Epithelial cell of alveolus of lung (primary cell): ENCODE results near the gene TRIM51G. TPM values are rescaled to one million over a fixed set of nuclear protein-coding genes. Genes with fewer than 3 reads are reported as not detected.

Experiments used
- total RNA-seq: library from RNA; depleted of rRNA; stranded (reverse); fragments of >200 nt; gene quantifications from 2 replicates; pipeline ENCODE4 v1.2.1, GENCODE V29; 2015

Gene TRIM51G, protein sequence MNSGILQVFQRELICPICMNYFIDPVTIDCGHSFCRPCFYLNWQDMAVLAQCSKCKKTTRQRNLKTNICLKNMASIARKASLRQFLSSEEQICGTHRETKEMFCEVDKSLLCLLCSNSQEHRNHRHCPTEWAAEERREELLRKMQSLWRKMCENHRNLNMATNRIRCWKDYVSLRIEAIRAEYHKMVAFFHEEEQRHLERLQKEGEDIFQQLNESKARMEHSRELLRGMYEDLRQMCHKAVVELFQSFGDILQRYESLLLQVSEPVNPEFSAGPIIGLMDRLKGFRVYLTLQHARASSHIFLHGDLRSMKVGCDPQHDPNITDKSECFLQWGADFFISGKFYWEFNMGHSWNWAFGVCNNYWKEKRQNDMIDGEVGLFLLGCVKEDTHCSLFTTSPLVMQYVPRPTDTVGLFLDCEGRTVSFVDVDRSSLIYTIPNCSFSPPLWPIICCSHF
- total RNA-seq, result not detected in 2 replicates

GRCh38 chr11:48983785-48984184 lies at the start of gene TRIM51G:
Gene TRIM51G (minus strand): TSS chr11:48983885. CDS start chr11:48981695, 2,190 bp downstream.

DNA sequence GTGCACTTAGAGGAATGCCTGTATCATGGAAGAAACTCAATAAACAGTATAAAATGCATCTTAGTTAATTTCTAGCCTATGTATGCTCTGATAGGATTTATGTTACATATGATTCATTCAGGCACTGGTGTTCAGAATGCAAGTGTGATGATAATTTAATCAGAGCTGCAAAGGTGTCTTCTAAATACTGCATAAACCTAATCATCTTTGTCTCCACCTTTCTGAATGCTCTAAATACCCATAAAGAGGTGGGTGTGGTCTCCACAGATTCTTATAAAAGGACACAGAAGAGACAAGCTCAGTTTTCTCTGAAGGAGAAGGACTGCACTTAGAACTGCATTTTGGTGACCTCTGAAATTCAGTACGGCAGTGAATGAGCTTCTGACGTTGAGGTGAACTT lies 44.8 kb upstream of the TRIM51G start, which contains the start of gene TRIM49B:
TRIM49B (plus strand) TSS at position 301 of the 400 bp plus-strand sequence. CDS start 2,777 bp downstream, outside the sequence.

Other genes starting within 250 kb of the TRIM51G start
- not detected in 2 replicates for gene TRIM49B, start 44.9 kb upstream of the TRIM51G start, total RNA-seq
- not detected in 2 replicates for gene TRIM64C, start 75.2 kb upstream of the TRIM51G start, total RNA-seq
- gene FOLH1, start 224.7 kb upstream of the TRIM51G start, total RNA-seq, result 0.40 and 0.78 TPM in 2 replicates